T follicular helper cell (primary cell): ENCODE measurements around the gene KRT23.

Source experiments
- DNase-seq: peaks from one replicate; pipeline ENCODE4 v3.0.0-alpha.2; 2020; ENCODE audit warnings: low read depth

KRT23 gene

GRCh38 chr17:40909755-40910154 lies 27.7 kb downstream of the KRT23 start:
- no peak for DNase-seq

GRCh38 chr17:40909351-40909750 lies 28.1 kb downstream of the KRT23 start:
- DNase-seq, result peak; percentile 54

GRCh38 chr17:40906613-40907012 lies 30.8 kb downstream of the KRT23 start:
- DNase-seq, result no peak

- no peak for DNase-seq
Observed at GRCh38 chr17:40905370-40905769, 32.1 kb downstream of the KRT23 start.

- DNase-seq, result no peak
Observed at GRCh38 chr17:40903129-40903847, 34.2 kb downstream of the KRT23 start.

- DNase-seq, result no peak
Observed at GRCh38 chr17:40902498-40902897, 34.9 kb downstream of the KRT23 start.

GRCh38 chr17:40901981-40902474 lies 35.4 kb downstream of the KRT23 start:
- DNase-seq, result no peak

GRCh38 chr17:40900809-40901356 lies 36.6 kb downstream of the KRT23 start:
- no peak for DNase-seq

GRCh38 chr17:40896916-40897455 lies 40.5 kb downstream of the KRT23 start:
- no peak for DNase-seq

- DNase-seq, result no peak
Observed at GRCh38 chr17:40895106-40895730, 42.2 kb downstream of the KRT23 start.

- DNase-seq, result no peak
Observed at GRCh38 chr17:40888196-40888720, 49.2 kb downstream of the KRT23 start.

- DNase-seq, result no peak
Observed at GRCh38 chr17:40886090-40886489, 51.4 kb downstream of the KRT23 start.

- DNase-seq, result no peak
Observed at GRCh38 chr17:40884708-40885512, 52.5 kb downstream of the KRT23 start, which contains the start of gene KRT20. KRT20 (minus strand) TSS chr17:40885242; CDS start chr17:40885185, 57 bp downstream.

- DNase-seq, result no peak
Observed at GRCh38 chr17:40883626-40884334, 53.7 kb downstream of the KRT23 start.

GRCh38 chr17:40883031-40883430 lies 54.4 kb downstream of the KRT23 start:
- DNase-seq, result no peak

GRCh38 chr17:40879026-40879425 lies 58.4 kb downstream of the KRT23 start:
- DNase-seq, result no peak

GRCh38 chr17:40878044-40878443 lies 59.4 kb downstream of the KRT23 start:
- DNase-seq, result no peak

GRCh38 chr17:40873801-40874200 lies 63.6 kb downstream of the KRT23 start:
- DNase-seq, result no peak

GRCh38 chr17:40873255-40873654 lies 64.2 kb downstream of the KRT23 start:
- no peak for DNase-seq
